Measurements from ENCODE around the gene RCN1. TPM values are rescaled to one million over a fixed set of nuclear protein-coding genes. Genes with fewer than 3 reads are reported as not detected.
A peak's percentile ranks its signal among the peaks of the same experiment; 100 is the strongest.

RCN1 gene
- total RNA-seq, 1 donor, result 405 TPM

GRCh38 chr11:32071811-32072210 lies 19.1 kb upstream of the RCN1 start:
- Histone ChIP-seq H3K27ac (ENCODE audit: low read depth, low read length) (no peak overlapping the region), H3K9me3 (ENCODE audit: low read depth, low read length) (no peaks in the 10 kb centered on the region), H3K36me3 (ENCODE audit: insufficient read depth, low read length) (no peaks in the 10 kb centered on the region), H3K27me3 (ENCODE audit: insufficient read depth, low read length) (peaks cover 16% of the 10 kb centered on the region), H4K20me1 (ENCODE audit: insufficient read depth, low read length) (no peaks in the 10 kb centered on the region), H2AFZ (ENCODE audit: low read length) (peak overlapping the region; percentile 21), H3K79me2 (ENCODE audit: insufficient read depth, low read length) (no peaks in the 10 kb centered on the region), H3K4me1 (ENCODE audit: insufficient read depth, low read length) (peaks cover 7% of the 10 kb centered on the region), H3K4me2 (ENCODE audit: insufficient read depth, low read length) (no peak overlapping the region), H3K4me3 (ENCODE audit: insufficient read depth, low read length) (no peak overlapping the region)
- peak; percentile 65 for TF ChIP-seq CTCF (IDR thresholded peaks at IDR 0.05; ENCODE audit: extremely low read depth, low read depth, low read length)
- DNase-seq (ENCODE audit: insufficient read length, low spot score, missing footprints), result peak; percentile 38

- Histone ChIP-seq H3K9me3 (ENCODE audit: low read depth, low read length) (no peaks in the 10 kb centered on the region), H2AFZ (ENCODE audit: low read length) (no peak overlapping the region), H3K36me3 (ENCODE audit: insufficient read depth, low read length) (no peaks in the 10 kb centered on the region), H3K4me1 (ENCODE audit: insufficient read depth, low read length) (peaks cover 7% of the 10 kb centered on the region), H3K27ac (ENCODE audit: low read depth, low read length) (no peak overlapping the region), H3K4me3 (ENCODE audit: insufficient read depth, low read length) (no peak overlapping the region), H3K27me3 (ENCODE audit: insufficient read depth, low read length) (peaks cover 10% of the 10 kb centered on the region), H3K4me2 (ENCODE audit: insufficient read depth, low read length) (no peak overlapping the region), H4K20me1 (ENCODE audit: insufficient read depth, low read length) (no peaks in the 10 kb centered on the region), H3K79me2 (ENCODE audit: insufficient read depth, low read length) (no peaks in the 10 kb centered on the region)
- peak; percentile 62 for DNase-seq (ENCODE audit: insufficient read length, low spot score, missing footprints)
- no peak for TF ChIP-seq CTCF (IDR thresholded peaks at IDR 0.05; ENCODE audit: extremely low read depth, low read depth, low read length)
These were observed 17.8 kb upstream of the RCN1 start for GRCh38 chr11:32072872-32073643.

- Histone ChIP-seq H3K4me3 (ENCODE audit: insufficient read depth, low read length) (no peak overlapping the region), H3K4me2 (ENCODE audit: insufficient read depth, low read length) (no peak overlapping the region), H3K79me2 (ENCODE audit: insufficient read depth, low read length) (no peaks in the 10 kb centered on the region), H4K20me1 (ENCODE audit: insufficient read depth, low read length) (no peaks in the 10 kb centered on the region), H3K36me3 (ENCODE audit: insufficient read depth, low read length) (no peaks in the 10 kb centered on the region), H3K9me3 (ENCODE audit: low read depth, low read length) (no peaks in the 10 kb centered on the region), H3K27ac (ENCODE audit: low read depth, low read length) (no peak overlapping the region), H2AFZ (ENCODE audit: low read length) (no peak overlapping the region), H3K4me1 (ENCODE audit: insufficient read depth, low read length) (peaks cover 7% of the 10 kb centered on the region), H3K27me3 (ENCODE audit: insufficient read depth, low read length) (peaks cover 4% of the 10 kb centered on the region)
- DNase-seq (ENCODE audit: insufficient read length, low spot score, missing footprints), result no peak
- TF ChIP-seq CTCF (IDR thresholded peaks at IDR 0.05; ENCODE audit: extremely low read depth, low read depth, low read length), result no peak
These were observed 17.2 kb upstream of the RCN1 start for GRCh38 chr11:32073644-32074026.

- Histone ChIP-seq H3K9me3 (ENCODE audit: low read depth, low read length) (no peaks in the 10 kb centered on the region), H3K36me3 (ENCODE audit: insufficient read depth, low read length) (no peaks in the 10 kb centered on the region), H3K79me2 (ENCODE audit: insufficient read depth, low read length) (no peaks in the 10 kb centered on the region), H3K4me1 (ENCODE audit: insufficient read depth, low read length) (peaks cover 6% of the 10 kb centered on the region), H3K4me2 (ENCODE audit: insufficient read depth, low read length) (no peak overlapping the region), H2AFZ (ENCODE audit: low read length) (no peak overlapping the region), H3K4me3 (ENCODE audit: insufficient read depth, low read length) (no peak overlapping the region), H3K27ac (ENCODE audit: low read depth, low read length) (no peak overlapping the region), H3K27me3 (ENCODE audit: insufficient read depth, low read length) (no peaks in the 10 kb centered on the region), H4K20me1 (ENCODE audit: insufficient read depth, low read length) (no peaks in the 10 kb centered on the region)
- no peak for DNase-seq (ENCODE audit: insufficient read length, low spot score, missing footprints)
- no peak for TF ChIP-seq CTCF (IDR thresholded peaks at IDR 0.05; ENCODE audit: extremely low read depth, low read depth, low read length)
These were observed 11.3 kb upstream of the RCN1 start for GRCh38 chr11:32079553-32079952.
